Measurements from ENCODE around the gene KIF3C.
A peak's percentile ranks its signal among the peaks of the same experiment; 100 is the strongest.

The KIF3C gene

GRCh38 chr2:25877431-25878360 is 104.6 kb downstream of the KIF3C start:
- peak; percentile 64 for DNase-seq (ENCODE audit: low spot score)

Measured in AG20443 (cell line).